ENCODE results near the gene NDUFC2. TPM values are rescaled to one million over a fixed set of nuclear protein-coding genes. Genes with fewer than 3 reads are reported as not detected.

The NDUFC2 gene
- total and polyA plus RNA-seq, 2 of the 8 experiments (the other 6 are each of a cell fraction or from before 2014, with no cell fraction given) = 216 to 356 TPM

DNA sequence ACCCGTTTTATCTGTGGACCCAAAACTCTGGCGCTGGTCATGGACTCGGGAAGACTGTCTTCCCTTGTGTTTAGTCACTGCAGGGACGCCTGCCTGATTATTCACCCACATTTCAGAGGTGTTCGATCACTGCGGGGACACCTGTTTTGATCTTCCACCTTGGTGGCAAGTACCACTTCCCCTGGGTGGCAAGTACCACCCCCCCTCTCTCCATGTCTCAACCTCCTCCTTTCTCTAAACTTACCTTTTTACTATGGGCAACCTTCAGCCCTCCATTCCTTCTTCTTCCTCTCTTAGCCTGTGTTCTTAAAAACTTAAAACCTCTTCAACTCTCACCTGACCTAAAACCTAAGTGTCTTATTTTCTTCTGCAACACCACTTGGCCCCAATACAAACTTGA, 1.9 kb upstream of the NDUFC2 start:
- POLR2A ChIA-PET (ENCODE audit: partially characterized antibody) = no interaction called here
- no peak overlapping the region for H2BK120ac ChIP-seq (replicated peaks; ENCODE audit: low read depth, low read length)
- peaks cover 13% of the 10 kb centered on the region for H3K79me1 ChIP-seq (ENCODE audit: low read depth, low read length)
- H3K36me3 ChIP-seq (ENCODE audit: control insufficient read depth in 2 of 4, insufficient read depth in 4 of 4, low read length in 3 of 4) = peaks cover 0 to 2% (median 0%) of the 10 kb centered on the region in 4 experiments; a peak in 1 of 8 replicates
- peaks cover 0 to 8% of the 10 kb centered on the region in 2 experiments for H4K20me1 ChIP-seq (replicated peaks in 1 of 2; ENCODE audit: control insufficient read depth in 1 of 2, insufficient read depth in 2 of 2, low read length in 2 of 2)
- no peak overlapping the region for H3K18ac ChIP-seq (ENCODE audit: extremely low read depth, low read length)
- DNase-seq (ENCODE audit: low read depth in 1 of 2, low spot score in 2 of 2) (no peak), FAIRE-seq (no peak)
- no peak overlapping the region for H2AFZ ChIP-seq (ENCODE audit: low read length)
- H2BK20ac ChIP-seq (ENCODE audit: low read length) = no peak overlapping the region
- no peak overlapping the region for H3K4me2 ChIP-seq (ENCODE audit: insufficient read depth in 1 of 2, low read depth in 2 of 2, low read length in 2 of 2)
- H4K8ac ChIP-seq (ENCODE audit: extremely low read depth, insufficient read depth, low read length) = no peak overlapping the region
- no peak overlapping the region for H2BK15ac ChIP-seq (ENCODE audit: low read length)
- CTCF ChIA-PET (ENCODE audit: partially characterized antibody) = no interaction called here
- no peak overlapping the region for H3K4ac ChIP-seq (replicated peaks; ENCODE audit: insufficient read length, low read depth, low read length)
- TF ChIP-seq, protein P1, sequence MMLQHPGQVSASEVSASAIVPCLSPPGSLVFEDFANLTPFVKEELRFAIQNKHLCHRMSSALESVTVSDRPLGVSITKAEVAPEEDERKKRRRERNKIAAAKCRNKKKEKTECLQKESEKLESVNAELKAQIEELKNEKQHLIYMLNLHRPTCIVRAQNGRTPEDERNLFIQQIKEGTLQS (IDR thresholded peaks at IDR 0.05; ENCODE audit: insufficient read depth, low read depth, low read length) = no peak
- no peak for TF ChIP-seq HDAC2 (IDR thresholded peaks at IDR 0.05; ENCODE audit: borderline replicate concordance in 1 of 2, low read depth in 2 of 2, low read length in 2 of 2)
- TF ChIP-seq TCF12 (IDR thresholded peaks at IDR 0.05; ENCODE audit: low read depth, low read length) = no peak
- TF ChIP-seq, protein P2, sequence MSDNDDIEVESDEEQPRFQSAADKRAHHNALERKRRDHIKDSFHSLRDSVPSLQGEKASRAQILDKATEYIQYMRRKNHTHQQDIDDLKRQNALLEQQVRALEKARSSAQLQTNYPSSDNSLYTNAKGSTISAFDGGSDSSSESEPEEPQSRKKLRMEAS (IDR thresholded peaks at IDR 0.05) = no peak
- TF ChIP-seq KDM1A (IDR thresholded peaks at IDR 0.05; ENCODE audit: borderline replicate concordance, low read length) = no peak
- TF ChIP-seq NRF1 (IDR thresholded peaks at IDR 0.05; ENCODE audit: low read depth, low read length) = no peak
- no peak for TF ChIP-seq PHF8 (conservative IDR thresholded peaks at IDR 0.05; ENCODE audit: low read depth, low read length)
- no peak for TF ChIP-seq SP1 (IDR thresholded peaks at IDR 0.05; ENCODE audit: low read depth, low read length)
- no peak for TF ChIP-seq SIN3A (conservative IDR thresholded peaks at IDR 0.05 in 1 of 2, IDR thresholded peaks at IDR 0.05 in 1 of 2; ENCODE audit: low read depth in 1 of 2, low read length in 2 of 2)
- no peak overlapping the region for H3K14ac ChIP-seq (ENCODE audit: insufficient read length)
- no peak overlapping the region for H4K5ac ChIP-seq (ENCODE audit: insufficient read length, low read depth, low read length)
- H3K27me3 ChIP-seq (replicated peaks in 1 of 4; ENCODE audit: control insufficient read depth in 3 of 4, extremely low read depth in 1 of 4, insufficient read depth in 3 of 4, low read length in 3 of 4) = no peaks in the 10 kb centered on the region
- 82% methylated on average over 6 of the region's 6 CpGs; no CpG with 5 or more reads in 1 of the 2 experiments for WGBS, 2 experiments (ENCODE audit: extremely low coverage in 1 of 2, insufficient coverage in 1 of 2, insufficient read length in 1 of 2, insufficient replicate concordance in 2 of 2, low coverage in 1 of 2, low lambda C conversion rate in 2 of 2, missing lambda C conversion rate in 1 of 2)
- peaks cover 5% of the 10 kb centered on the region; the same call in 1 of the 2 replicates for H3K23me2 ChIP-seq (ENCODE audit: low read depth, low read length)
- no peaks in the 10 kb centered on the region for H3K9me3 ChIP-seq (ENCODE audit: insufficient read depth in 2 of 2, low read depth in 1 of 2, low read length in 1 of 2)
- H3K4me3 ChIP-seq (ENCODE audit: extremely low read depth in 1 of 4, insufficient read depth in 2 of 4, low read depth in 3 of 4, low read length in 4 of 4) = no peak overlapping the region
- no peak overlapping the region for H2BK12ac ChIP-seq (ENCODE audit: low read depth, low read length)
- H2BK5ac ChIP-seq (ENCODE audit: low read depth, low read length) = no peak overlapping the region
- peaks cover 16 to 27% of the 10 kb centered on the region in 2 experiments for H3K79me2 ChIP-seq (ENCODE audit: control insufficient read depth in 1 of 2, insufficient read depth in 2 of 2, low read length in 2 of 2)
- H4K91ac ChIP-seq (replicated peaks; ENCODE audit: insufficient read length, low read length) = no peak overlapping the region
- H3K56ac ChIP-seq (replicated peaks; ENCODE audit: insufficient read length, low read depth, low read length) = no peak overlapping the region
- H2AK5ac ChIP-seq (ENCODE audit: low read depth, low read length) = no peak overlapping the region
- peaks cover 0 to 9% (median 3%) of the 10 kb centered on the region in 4 experiments; a peak in 2 of 7 replicates for H3K4me1 ChIP-seq (replicated peaks in 1 of 4; ENCODE audit: control insufficient read depth in 3 of 4, insufficient read depth in 4 of 4, low read length in 3 of 4)
- no peak overlapping the region for H3K27ac ChIP-seq (ENCODE audit: low read depth, low read length)
- no peak overlapping the region for H3K23ac ChIP-seq (ENCODE audit: insufficient read length)
- H3K9ac ChIP-seq (replicated peaks in 1 of 4; ENCODE audit: extremely low read depth in 1 of 4, low read depth in 3 of 4, low read length in 3 of 4) = no peak overlapping the region

Measured in H1 (cell line).